ENCODE measurements around the gene C19orf47.

C19orf47 gene

DNA sequence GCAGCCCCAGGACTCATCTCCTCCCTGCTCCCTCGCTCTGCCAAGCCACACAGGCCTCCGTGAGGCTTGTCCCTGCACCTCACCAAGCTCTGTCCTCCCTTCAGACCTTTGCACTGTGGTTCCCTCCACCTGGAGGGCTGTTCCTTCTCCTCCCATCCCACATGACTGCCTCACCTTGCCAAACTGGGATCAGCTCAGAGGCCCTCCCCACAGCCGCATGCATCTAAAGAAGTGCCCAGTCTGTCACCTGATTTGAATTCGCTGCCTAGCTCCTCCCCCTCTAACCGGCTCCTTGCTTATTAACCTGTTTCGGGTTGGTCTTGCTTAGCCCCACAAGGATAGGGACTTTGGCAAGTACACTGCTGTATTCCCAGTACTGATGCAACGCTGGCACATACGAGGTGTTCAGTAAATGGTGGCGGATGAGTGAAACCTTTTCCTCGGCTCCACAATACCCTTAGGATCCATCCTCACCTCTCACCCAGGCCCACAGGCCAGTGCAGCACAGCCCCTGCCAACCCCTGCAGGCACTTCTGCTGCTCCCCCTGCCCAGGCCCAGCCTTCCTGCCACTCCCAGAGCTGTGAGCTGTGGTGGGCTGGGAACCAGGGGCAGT is 67.5 kb downstream of the C19orf47 start:
- no peak for DNase-seq

DNA sequence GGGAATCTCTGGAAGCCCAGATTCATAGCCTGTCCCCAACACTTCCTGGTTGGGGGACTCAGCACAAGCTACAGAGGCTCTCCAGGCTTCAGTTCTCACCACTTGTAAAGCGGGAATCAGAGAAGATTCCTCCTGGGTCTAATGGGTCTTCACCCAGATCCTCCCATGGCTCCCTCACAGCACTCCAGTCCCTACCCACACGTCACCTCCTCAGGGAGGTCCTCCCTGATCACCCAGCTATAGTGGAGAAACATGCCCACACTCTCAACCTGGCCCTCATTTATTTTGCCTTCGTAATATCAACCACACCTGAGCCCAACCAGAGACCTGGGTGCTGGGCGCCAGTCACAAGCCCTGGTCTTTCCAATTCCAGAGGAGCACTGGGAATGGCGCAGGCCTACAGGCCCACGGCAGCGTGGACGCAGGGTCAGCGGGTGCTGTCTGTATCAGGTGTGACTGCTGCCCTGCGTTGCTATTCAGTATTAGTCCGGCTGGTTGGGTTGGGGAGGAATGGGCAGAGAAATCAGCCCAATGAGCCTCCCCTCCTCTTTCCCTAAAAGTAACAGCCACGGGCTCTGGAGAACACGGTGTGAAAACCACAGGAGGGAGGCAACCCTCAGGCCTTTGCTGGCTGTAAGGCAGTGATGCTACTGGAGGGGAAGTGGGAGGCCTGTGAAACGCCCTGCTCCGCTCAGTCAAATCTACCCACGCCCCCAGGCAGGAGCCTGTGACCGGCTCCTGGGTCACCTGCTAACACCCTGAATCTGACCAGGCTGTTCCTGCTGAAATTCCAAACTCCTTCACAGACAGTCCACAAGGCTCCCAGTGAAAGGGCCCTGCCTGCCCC is 68.2 kb downstream of the C19orf47 start:
- no peak for DNase-seq

DNA sequence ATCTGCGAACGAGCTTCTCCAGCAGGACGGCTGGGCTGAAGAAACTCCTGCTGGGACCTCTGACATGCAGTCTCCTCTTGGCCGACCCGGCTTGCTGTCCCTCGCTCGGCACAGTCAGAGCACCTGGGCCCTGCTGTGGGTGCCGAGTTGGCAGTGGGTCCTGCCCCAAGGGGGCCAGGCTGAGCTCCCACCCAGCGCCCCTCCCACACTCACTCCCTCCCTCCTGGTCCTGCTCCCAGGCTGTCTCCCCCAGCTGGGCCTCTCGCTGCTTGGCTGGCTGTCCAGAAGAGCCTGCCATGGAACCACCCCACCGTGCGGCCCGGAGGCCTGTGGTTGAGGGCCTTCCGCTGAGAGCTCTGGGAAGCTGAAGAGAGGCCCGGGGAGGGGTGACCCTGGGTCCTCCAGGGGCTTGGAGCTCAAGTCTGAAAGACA is 69.1 kb downstream of the C19orf47 start:
- no peak for DNase-seq

DNA sequence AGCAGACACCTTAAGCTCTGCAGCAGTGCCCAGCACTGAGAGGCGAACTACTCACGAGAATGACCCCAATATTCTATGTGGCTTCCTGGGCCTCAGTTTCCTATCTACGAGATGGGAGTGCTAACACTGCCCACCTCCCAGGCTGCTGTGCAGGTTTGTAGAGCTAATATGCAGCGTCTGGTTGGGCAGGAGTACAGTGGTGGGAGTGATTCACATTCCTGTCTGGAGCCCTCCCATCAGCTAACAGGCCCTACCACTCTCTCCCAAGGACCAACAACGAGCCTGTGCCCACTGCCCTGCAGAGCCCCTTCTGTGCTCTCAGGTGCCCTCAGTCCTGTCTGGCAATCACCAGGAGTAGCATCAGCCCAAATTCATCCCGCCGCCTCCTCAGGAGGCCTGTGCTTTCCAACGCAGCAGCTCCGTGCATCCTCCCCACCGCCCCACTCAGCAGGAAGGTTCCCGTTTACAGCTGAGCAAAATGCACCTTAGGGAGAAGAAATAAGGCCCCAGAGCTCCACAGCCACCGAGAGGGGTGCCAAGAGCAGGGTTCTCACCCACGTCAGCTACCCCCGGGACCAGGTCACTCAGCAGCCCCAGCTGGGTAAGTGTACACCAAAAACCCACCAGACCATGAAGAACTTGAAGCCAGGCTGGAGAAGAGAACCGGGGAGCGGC is 69.7 kb downstream of the C19orf47 start:
- DNase-seq = no peak

DNA sequence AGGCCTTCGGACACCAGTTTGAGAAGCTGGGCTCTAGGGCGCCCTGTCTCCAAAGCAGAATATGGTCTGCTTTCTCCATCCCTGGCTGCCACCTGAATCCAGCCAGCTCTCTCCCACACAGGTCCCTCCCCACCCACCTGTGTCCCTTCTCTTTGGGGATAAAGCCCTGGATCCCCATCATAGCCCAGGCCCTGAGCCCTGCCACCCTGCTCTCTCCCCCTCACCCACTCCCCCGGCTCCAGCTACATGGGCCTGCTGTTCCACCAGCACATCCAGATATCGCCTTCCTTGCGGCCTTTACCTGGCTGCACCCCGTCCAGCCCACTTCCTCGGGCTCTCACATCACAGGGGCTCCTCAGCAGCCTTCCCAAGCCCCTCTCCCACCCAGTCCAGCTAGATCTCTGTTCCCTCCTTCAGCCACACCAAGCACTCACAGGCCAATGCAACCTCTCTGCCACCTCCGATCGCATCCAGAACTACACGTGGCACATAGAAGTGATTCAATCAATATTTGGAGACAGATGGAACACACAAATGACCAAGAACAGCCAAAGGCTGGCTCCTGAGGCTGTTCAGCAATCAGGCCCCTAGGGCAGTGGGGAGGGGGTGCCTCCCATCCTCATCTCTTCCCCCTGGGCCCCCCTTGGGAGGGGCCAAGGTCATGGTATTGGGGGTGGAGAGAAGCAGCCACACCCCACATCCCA is 70.7 kb downstream of the C19orf47 start:
- no peak for DNase-seq

DNA sequence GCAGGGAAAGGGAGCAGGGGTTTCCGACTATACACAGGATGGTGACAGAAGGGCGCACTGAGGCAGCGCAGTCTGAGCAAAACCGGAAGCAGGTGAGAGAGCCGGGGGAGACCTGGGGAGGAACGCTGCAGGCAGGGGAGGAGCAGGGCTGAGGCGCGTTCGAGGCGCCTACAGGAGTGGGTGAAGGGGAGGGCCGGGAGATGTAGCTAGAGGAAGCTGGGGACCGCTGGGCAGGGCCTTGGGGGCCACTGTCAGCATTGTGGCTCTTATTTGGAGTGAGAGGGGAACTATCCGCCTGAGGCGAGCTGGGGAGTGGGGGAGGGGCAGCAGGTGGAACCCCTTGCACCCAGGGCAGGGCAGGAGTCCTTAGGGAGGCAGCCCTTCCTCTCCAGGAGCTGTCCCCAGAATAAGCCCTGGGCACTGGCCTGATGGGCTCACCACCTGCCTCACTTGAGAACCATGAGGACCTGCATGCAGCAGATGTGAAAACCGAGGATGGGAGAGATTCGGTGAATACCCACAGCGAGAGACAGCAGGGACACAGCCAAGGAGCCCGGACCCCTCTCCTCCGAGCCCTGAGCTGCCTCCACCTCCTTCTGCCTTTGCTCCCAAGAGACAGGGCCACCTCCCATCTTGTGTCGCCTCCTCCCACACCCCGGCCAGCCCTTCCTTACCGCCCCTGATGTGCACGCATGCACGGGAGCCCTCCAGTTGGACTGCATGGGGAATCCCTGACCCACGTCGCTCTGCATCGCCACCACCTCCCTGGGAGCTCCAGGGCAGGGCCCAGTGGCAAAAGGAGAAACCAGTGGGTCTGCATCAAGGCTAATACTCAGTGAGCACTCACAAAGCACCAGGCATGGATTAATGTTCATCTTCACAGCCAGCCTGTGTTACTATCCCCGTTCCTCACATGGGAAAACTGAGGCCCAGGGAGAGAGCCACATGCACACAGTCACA is 73.3 kb downstream of the C19orf47 start:
- DNase-seq = peak; percentile 22

DNA sequence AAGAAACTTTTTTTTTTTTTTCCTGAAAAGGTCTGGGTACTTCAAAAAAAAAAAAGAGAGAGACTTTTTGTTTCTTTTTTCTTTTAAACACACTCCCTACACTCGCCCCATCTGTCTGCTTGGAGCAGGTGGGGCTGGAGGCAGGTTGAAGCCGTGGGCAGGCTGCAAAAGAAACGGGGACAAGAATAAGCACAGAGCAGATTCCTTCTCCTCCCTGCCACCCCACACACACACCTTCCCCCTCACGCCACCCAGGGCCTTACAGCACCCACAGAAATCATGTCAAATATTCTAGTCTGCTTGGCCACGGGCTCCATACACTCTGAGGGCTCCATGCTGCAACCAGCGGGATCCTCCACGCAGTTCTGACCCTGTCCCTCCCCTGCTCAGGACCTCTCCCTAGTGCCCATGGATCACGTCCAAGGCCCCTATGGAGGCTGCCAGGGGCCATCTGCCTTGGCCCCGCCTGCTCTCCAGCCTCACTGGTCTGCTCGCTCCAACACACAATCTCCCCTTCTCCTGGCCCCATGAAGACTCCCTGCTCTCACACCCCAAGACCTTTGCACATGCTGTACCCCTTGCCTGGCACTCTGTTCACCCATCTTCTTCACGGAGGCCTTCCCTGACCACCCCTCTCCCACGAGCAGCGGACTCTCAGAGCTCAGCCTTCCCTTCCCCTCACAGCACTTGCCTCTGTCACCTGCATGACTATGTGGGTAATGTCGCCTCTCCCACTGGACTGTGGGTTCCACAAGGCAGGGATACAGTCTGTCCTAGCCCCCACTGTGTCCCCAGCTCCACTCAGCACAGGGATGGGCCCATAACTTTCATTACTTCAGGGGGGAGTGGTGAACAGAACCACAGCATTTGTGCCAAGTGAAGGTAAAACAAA is 74.5 kb downstream of the C19orf47 start:
- no peak for DNase-seq

DNA sequence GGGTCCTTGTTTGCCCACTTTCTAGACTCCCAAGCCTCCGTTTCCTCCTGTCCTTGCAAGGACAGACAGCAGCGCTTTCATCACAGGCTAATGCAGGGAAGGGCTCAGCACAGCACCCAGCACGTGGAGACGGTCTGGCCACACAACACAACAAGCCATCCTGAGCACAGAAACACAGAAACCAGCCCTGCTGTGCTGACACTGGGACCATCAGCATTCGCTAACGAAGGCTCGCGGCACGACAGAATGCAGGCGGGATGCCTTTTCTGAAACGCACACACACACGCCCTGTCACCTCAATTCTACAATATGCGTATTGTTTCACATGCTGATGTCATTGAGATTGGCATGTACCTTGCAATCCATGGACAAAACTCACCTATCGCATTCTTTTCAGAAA is 75.9 kb downstream of the C19orf47 start:
- DNase-seq = no peak

DNA sequence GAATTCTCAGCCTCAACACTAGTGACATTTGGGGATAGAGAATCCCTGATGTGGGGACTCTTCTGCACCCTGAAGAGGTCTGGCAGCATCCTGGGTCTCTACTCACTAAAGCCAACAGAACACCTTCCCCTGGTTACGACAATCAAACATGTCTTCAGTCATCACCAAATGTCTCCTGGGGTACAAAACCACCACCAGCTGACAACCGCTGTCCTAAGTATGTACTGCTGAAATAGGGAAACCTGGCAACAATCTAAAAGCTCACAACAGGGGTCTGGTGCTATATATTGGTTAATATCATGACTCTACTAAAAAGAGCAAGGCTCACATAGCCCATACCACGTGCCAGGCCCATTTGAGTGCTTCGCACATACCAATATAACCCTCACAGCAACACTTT is 76.5 kb downstream of the C19orf47 start:
- DNase-seq = no peak

DNA sequence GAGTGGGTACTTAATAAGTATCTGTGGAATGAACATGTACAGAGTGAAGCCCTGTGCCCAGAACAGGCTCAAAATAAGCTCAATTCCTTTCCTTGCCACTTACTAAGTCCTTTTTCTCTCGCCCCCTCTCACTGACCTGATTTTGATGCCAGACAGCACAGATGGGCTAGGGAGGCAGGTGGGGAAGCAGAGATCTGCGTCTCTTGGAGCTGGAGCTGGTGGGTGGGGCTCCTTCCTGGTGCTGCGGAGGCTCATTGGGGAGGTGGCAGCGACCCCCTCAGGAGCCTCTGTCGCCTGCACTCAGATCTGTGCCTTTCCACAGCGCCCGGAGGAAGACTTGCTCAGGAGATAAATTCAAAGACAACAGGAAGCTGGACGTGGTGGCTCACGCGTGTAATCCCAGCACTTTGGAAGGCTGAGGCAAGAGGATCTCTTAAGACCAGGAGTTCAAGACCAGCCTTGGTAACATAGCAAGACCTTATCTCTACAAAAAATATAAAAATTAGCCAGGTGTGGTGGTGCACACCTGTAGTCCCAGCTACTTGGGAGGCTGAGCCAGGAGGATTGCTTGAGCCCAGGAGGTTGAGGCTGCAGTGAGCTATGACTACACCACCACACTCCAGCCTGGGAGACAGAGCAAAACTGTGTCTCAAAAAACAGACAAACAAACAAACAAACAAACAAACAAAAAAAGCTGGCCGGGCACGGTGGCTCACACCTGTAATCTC is 77.7 kb downstream of the C19orf47 start:
- no peak for DNase-seq

Measured in activated CD4-positive, alpha-beta T cell treated with anti-CD3 and anti-CD28 coated beads, Interleukin-10, Interleukin-2, amounts not matched to agents 100 ng/mL and 50 ng/mL, durations not matched to agents 16 hours and 8 hours (primary cell).